Pons (tissue), 1 donor: ENCODE results near the gene ZNF679.
A peak's percentile ranks its signal among the peaks of the same experiment; 100 is the strongest.
"Not testable (repeated sequence)": the region's sequence is repeated elsewhere in the genome, so short reads cannot be mapped to it uniquely, and the experiment has no call there.

ENCODE experiments used
- DNase-seq: peaks from one replicate; pipeline ENCODE4 v3.0.0-alpha.2; 2016; ENCODE audit warnings: low spot score

ZNF679 gene

GRCh38 chr7:64228174-64228573, at the start of gene ZNF679:
TSS of gene ZNF679 (plus strand) at chr7:64228474. CDS start at chr7:64249118, 20,644 bp downstream.
- DNase-seq = not testable (repeated sequence)

GRCh38 chr7:64180989-64181388, 47.3 kb upstream of the ZNF679 start:
- DNase-seq = no peak

- no peak for DNase-seq
These were observed 46.7 kb upstream of the ZNF679 start for GRCh38 chr7:64181586-64181985.

GRCh38 chr7:64182036-64182790, 46.1 kb upstream of the ZNF679 start:
- DNase-seq = no peak

GRCh38 chr7:64183126-64183742, 45.0 kb upstream of the ZNF679 start:
- no peak for DNase-seq

GRCh38 chr7:64183827-64184372, 44.4 kb upstream of the ZNF679 start:
- DNase-seq = no peak

GRCh38 chr7:64184376-64184775, 43.9 kb upstream of the ZNF679 start:
- DNase-seq = no peak

GRCh38 chr7:64187408-64187807, 40.9 kb upstream of the ZNF679 start:
- DNase-seq = no peak

GRCh38 chr7:64192148-64192704, 36.0 kb upstream of the ZNF679 start:
- no peak for DNase-seq

- no peak for DNase-seq
These were observed 35.5 kb upstream of the ZNF679 start for GRCh38 chr7:64192775-64193174.

GRCh38 chr7:64206903-64207302, 21.4 kb upstream of the ZNF679 start, which contains the start of gene ZNF735:
TSS of gene ZNF735 (plus strand) at chr7:64207203. CDS start at chr7:64207203, 0 bp downstream.
- DNase-seq = no peak

- DNase-seq = not testable (repeated sequence)
These were observed 8.5 kb upstream of the ZNF679 start for GRCh38 chr7:64219710-64220298.

- DNase-seq = no peak
These were observed 4.9 kb upstream of the ZNF679 start for GRCh38 chr7:64223366-64223765.

- DNase-seq = no peak
These were observed 38.2 kb downstream of the ZNF679 start for GRCh38 chr7:64266341-64266919.

GRCh38 chr7:64277630-64278029, 49.4 kb downstream of the ZNF679 start:
- no peak for DNase-seq

- no peak for DNase-seq
These were observed 66.6 kb downstream of the ZNF679 start for GRCh38 chr7:64294701-64295420.

- not testable (repeated sequence) for DNase-seq
These were observed 69.1 kb downstream of the ZNF679 start for GRCh38 chr7:64297418-64297817.

GRCh38 chr7:64300641-64301405, 72.5 kb downstream of the ZNF679 start:
- DNase-seq = no peak

- DNase-seq = peak; percentile 98
These were observed 79.2 kb downstream of the ZNF679 start for GRCh38 chr7:64307254-64308015.

GRCh38 chr7:64308016-64308270, 79.7 kb downstream of the ZNF679 start:
- DNase-seq = no peak
